HEK293 (cell line): Measurements from ENCODE around the gene WDR70.

ENCODE experiments used
- CTCF ChIA-PET: fragments of 350-600 bp; formaldehyde crosslinking; extraction: SDS; loops from one replicate; lab custom pipeline; 2021; ENCODE audit warnings: antibody characterized with exemption; lab: Yijun Ruan, JAX
- POLR2A ChIA-PET: fragments of 300-600 bp; formaldehyde crosslinking; extraction: SDS; loops from one replicate; lab custom pipeline; 2020; ENCODE audit warnings: antibody characterized with exemption, inconsistent platforms; lab: Yijun Ruan, JAX
- H3K27ac ChIP-seq: fragments of 200-500 bp; sonication (Bioruptor generic); 2 replicates; pipeline ENCODE4 v1.5.1; 2014; ENCODE audit warnings: low read depth, low read length, control low read depth, inconsistent platforms; ENCODE audit errors: extremely low read depth
- H3K36me3 ChIP-seq, 2 experiments: fragments of 200-500 bp in 1 of 2; sonication (Bioruptor generic) in 1 of 2; 1 replicate in 1 of 2; 2 replicates in 1 of 2; pipeline ENCODE4 v1.5.1; 2014 to 2017; ENCODE audit warnings: inconsistent platforms in 2 of 2, low read length in 2 of 2; ENCODE audit not compliant: control insufficient read depth in 2 of 2, insufficient read depth in 1 of 2
- H3K4me1 ChIP-seq: fragments of 200-500 bp; sonication (Bioruptor generic); 2 replicates; pipeline ENCODE4 v1.5.1; 2014; ENCODE audit warnings: mild to moderate bottlenecking, low read length, inconsistent platforms; ENCODE audit not compliant: control insufficient read depth, insufficient read depth
- H3K4me3 ChIP-seq: 2 replicates; pipeline ENCODE4 v1.5.1; 2011; ENCODE audit warnings: low read depth, mild to moderate bottlenecking, control low read depth, low read length, moderate library complexity
- H3K9me3 ChIP-seq: fragments of 200-500 bp; sonication (Bioruptor generic); 2 replicates; pipeline ENCODE4 v1.5.1; 2014; ENCODE audit warnings: low read depth, low read length, inconsistent platforms; ENCODE audit not compliant: control insufficient read depth, insufficient read depth
- GLIS1 ChIP-seq: fragments of 450-650 bp; formaldehyde crosslinking; IDR thresholded peaks from 2 replicates; pipeline ENCODE4 v1.5.1; 2016; ENCODE audit warnings: missing biosample characterization, missing genetic modification characterization
- GLIS2 ChIP-seq: fragments of 450-650 bp; formaldehyde crosslinking; IDR thresholded peaks from 2 replicates; pipeline ENCODE4 v1.5.1; 2016; ENCODE audit warnings: missing biosample characterization, missing genetic modification characterization
- KLF10 ChIP-seq: fragments of 450-650 bp; IDR thresholded peaks from 2 replicates; pipeline ENCODE4 v1.5.1; 2018; ENCODE audit warnings: missing biosample characterization, mild to moderate bottlenecking, missing genetic modification characterization
- REST ChIP-seq: fragments of 450-650 bp; formaldehyde crosslinking; IDR thresholded peaks from 2 replicates; pipeline ENCODE4 v1.5.1; 2016; ENCODE audit warnings: missing biosample characterization, missing genetic modification characterization
- SALL2 ChIP-seq: fragments of 450-650 bp; formaldehyde crosslinking; IDR thresholded peaks from 2 replicates; pipeline ENCODE4 v1.5.0; 2017; ENCODE audit warnings: missing biosample characterization, mild to moderate bottlenecking, missing genetic modification characterization, borderline replicate concordance
- SP2 ChIP-seq: fragments of 450-650 bp; formaldehyde crosslinking; IDR thresholded peaks from 2 replicates; pipeline ENCODE4 v1.5.1; 2016; ENCODE audit warnings: missing biosample characterization, missing genetic modification characterization
- YY2 ChIP-seq: fragments of 450-650 bp; formaldehyde crosslinking; IDR thresholded peaks from 2 replicates; pipeline ENCODE4 v1.5.1; 2016; ENCODE audit warnings: missing biosample characterization, missing genetic modification characterization
- ZNF146 ChIP-seq: fragments of 450-650 bp; formaldehyde crosslinking; IDR thresholded peaks from 2 replicates; pipeline ENCODE4 v1.5.1; 2016; ENCODE audit warnings: missing biosample characterization, missing genetic modification characterization
- ZNF18 ChIP-seq: fragments of 450-650 bp; formaldehyde crosslinking; IDR thresholded peaks from 2 replicates; pipeline ENCODE4 v1.5.1; 2016; ENCODE audit warnings: missing biosample characterization, missing genetic modification characterization
- ZNF214 ChIP-seq: fragments of 450-650 bp; formaldehyde crosslinking; IDR thresholded peaks from 2 replicates; pipeline ENCODE4 v1.5.1; 2017; ENCODE audit warnings: missing biosample characterization, mild to moderate bottlenecking, missing genetic modification characterization, borderline replicate concordance
- ZNF394 ChIP-seq: fragments of 450-650 bp; formaldehyde crosslinking; IDR thresholded peaks from 2 replicates; pipeline ENCODE4 v1.5.1; 2016; ENCODE audit warnings: missing biosample characterization, missing genetic modification characterization, mild to moderate bottlenecking, moderate library complexity, borderline replicate concordance
- ZNF510 ChIP-seq: fragments of 450-650 bp; formaldehyde crosslinking; IDR thresholded peaks from 2 replicates; pipeline ENCODE4 v1.5.1; 2018; ENCODE audit warnings: mild to moderate bottlenecking, missing genetic modification characterization, missing biosample characterization; ENCODE audit not compliant: insufficient replicate concordance
- ZNF530 ChIP-seq: fragments of 450-650 bp; formaldehyde crosslinking; IDR thresholded peaks from 2 replicates; pipeline ENCODE4 v1.5.1; 2016; ENCODE audit warnings: low read depth, missing biosample characterization, missing genetic modification characterization
- ZNF544 ChIP-seq: fragments of 450-650 bp; formaldehyde crosslinking; IDR thresholded peaks from 2 replicates; pipeline ENCODE4 v1.5.0; 2017; ENCODE audit warnings: missing biosample characterization, missing genetic modification characterization
- ZNF549 ChIP-seq: fragments of 450-650 bp; IDR thresholded peaks from 2 replicates; pipeline ENCODE4 v1.5.1; 2018; ENCODE audit warnings: missing biosample characterization, missing genetic modification characterization, mild to moderate bottlenecking, inconsistent platforms, moderate library complexity
- TF ChIP-seq, protein P1 (sequence below): fragments of 450-650 bp; formaldehyde crosslinking; IDR thresholded peaks from 2 replicates; pipeline ENCODE4 v1.5.1; 2016; ENCODE audit warnings: missing biosample characterization, missing genetic modification characterization, borderline replicate concordance
- TF ChIP-seq, protein P2 (sequence below): fragments of 450-650 bp; IDR thresholded peaks from 2 replicates; pipeline ENCODE4 v1.5.1; 2018; ENCODE audit warnings: missing biosample characterization, missing genetic modification characterization
- TF ChIP-seq, protein P3 (sequence below): fragments of 450-650 bp; formaldehyde crosslinking; IDR thresholded peaks from 2 replicates; pipeline ENCODE4 v1.5.1; 2016; ENCODE audit warnings: missing biosample characterization, missing genetic modification characterization

Gene WDR70

GRCh38 chr5:37391591-37391990, 12.5 kb downstream of the WDR70 start:
- H3K4me1 ChIP-seq, result no peaks in the 10 kb centered on the region
- peaks cover 48 to 53% of the 10 kb centered on the region in 2 experiments for H3K36me3 ChIP-seq
- no peak overlapping the region for H3K4me3 ChIP-seq
- H3K27ac ChIP-seq, result no peak overlapping the region
- POLR2A ChIA-PET, result no interaction called here
- no peak for TF ChIP-seq GLIS1
- TF ChIP-seq, protein P1, sequence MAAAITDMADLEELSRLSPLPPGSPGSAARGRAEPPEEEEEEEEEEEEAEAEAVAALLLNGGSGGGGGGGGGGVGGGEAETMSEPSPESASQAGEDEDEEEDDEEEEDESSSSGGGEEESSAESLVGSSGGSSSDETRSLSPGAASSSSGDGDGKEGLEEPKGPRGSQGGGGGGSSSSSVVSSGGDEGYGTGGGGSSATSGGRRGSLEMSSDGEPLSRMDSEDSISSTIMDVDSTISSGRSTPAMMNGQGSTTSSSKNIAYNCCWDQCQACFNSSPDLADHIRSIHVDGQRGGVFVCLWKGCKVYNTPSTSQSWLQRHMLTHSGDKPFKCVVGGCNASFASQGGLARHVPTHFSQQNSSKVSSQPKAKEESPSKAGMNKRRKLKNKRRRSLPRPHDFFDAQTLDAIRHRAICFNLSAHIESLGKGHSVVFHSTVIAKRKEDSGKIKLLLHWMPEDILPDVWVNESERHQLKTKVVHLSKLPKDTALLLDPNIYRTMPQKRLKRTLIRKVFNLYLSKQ (tag by site-specific recombination), result no peak
- no peaks in the 10 kb centered on the region for H3K9me3 ChIP-seq
- CTCF ChIA-PET, result no interaction called here

DNA sequence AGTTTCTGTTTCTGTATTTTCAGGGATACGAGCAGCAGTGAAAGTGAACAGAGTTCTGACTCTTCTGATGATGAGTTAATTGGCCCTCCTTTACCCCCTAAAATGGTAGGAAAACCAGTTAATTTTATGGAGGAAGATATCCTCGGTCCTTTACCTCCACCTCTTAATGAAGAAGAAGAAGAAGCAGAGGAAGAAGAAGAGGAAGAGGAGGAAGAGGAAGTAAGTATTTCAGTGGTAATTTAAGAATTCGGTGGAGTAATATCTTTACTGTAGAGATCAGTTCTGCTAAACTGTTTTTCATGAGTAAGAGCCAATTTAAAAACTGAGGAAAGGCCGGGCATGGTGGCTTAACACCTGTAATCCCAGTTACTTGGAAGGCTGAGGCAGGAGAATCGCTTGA, 17.2 kb downstream of the WDR70 start:
- H3K27ac ChIP-seq, result no peak overlapping the region
- CTCF ChIA-PET, result interaction anchor here (0.6 kb wide), 1 partner anchor 195 kb away, joined by 5 read pairs; no protein-coding TSS in a partner anchor
- TF ChIP-seq GLIS1, result no peak
- TF ChIP-seq, protein P2, sequence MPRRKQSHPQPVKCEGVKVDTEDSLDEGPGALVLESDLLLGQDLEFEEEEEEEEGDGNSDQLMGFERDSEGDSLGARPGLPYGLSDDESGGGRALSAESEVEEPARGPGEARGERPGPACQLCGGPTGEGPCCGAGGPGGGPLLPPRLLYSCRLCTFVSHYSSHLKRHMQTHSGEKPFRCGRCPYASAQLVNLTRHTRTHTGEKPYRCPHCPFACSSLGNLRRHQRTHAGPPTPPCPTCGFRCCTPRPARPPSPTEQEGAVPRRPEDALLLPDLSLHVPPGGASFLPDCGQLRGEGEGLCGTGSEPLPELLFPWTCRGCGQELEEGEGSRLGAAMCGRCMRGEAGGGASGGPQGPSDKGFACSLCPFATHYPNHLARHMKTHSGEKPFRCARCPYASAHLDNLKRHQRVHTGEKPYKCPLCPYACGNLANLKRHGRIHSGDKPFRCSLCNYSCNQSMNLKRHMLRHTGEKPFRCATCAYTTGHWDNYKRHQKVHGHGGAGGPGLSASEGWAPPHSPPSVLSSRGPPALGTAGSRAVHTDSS, result peak; percentile 79
- no peak for TF ChIP-seq KLF10 (tag by site-specific recombination)
- H3K4me3 ChIP-seq, result no peak overlapping the region
- H3K4me1 ChIP-seq, result no peaks in the 10 kb centered on the region
- H3K36me3 ChIP-seq, result peaks cover 63 to 70% of the 10 kb centered on the region in 2 experiments
- H3K9me3 ChIP-seq, result no peaks in the 10 kb centered on the region
- POLR2A ChIA-PET, result no interaction called here

DNA sequence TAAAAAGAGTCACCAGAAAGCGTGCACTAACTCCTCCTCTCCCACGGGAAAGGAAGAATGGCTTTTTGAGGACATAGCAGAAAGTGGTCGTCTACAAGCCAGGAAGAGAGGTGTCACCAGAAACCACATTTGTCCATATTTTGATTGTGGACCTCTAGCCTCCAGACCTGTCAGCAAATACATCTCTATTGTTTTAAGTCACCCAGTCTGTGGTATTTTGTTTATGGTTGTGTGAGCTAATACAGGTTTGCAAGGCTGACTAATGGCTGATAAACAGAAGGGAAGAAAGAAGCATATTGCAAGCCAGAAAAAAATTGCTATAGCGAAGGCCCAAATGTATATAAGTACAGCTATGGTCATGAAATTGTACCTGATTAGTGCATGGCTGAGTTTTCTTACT, 21.4 kb downstream of the WDR70 start:
- POLR2A ChIA-PET, result interaction anchor here (0.6 kb wide), 1 partner anchor 27 kb away, joined by 3 read pairs; no protein-coding TSS in a partner anchor

More for the DNA sequence above, 21.4 kb downstream of the WDR70 start:
- TF ChIP-seq GLIS2 (tag by site-specific recombination) (no peak), ZNF549 (tag by site-specific recombination) (no peak), SP2 (tag by site-specific recombination) (no peak), REST (tag by site-specific recombination) (no peak), ZNF146 (no peak), SALL2 (no peak), ZNF394 (no peak), YY2 (no peak), ZNF18 (tag by site-specific recombination) (no peak), ZNF510 (tag by site-specific recombination) (no peak), ZNF214 (no peak), ZNF544 (tag by site-specific recombination) (no peak), ZNF530 (tag by site-specific recombination) (no peak)
- TF ChIP-seq, protein P3, sequence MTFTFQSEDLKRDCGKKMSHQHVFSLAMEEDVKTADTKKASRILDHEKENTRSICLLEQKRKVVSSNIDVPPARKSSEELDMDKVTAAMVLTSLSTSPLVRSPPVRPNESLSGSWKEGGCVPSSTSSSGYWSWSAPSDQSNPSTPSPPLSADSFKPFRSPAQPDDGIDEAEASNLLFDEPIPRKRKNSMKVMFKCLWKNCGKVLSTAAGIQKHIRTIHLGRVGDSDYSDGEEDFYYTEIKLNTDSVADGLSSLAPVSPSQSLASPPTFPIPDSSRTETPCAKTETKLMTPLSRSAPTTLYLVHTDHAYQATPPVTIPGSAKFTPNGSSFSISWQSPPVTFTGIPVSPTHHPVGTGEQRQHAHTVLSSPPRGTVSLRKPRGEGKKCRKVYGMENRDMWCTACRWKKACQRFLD, result no peak
- Histone ChIP-seq H3K36me3 (peaks cover 36 to 57% of the 10 kb centered on the region in 2 experiments), H3K9me3 (no peaks in the 10 kb centered on the region), H3K27ac (no peak overlapping the region), H3K4me1 (no peaks in the 10 kb centered on the region), H3K4me3 (no peak overlapping the region)
- CTCF ChIA-PET, result interaction anchor here (0.7 kb wide), 1 partner anchor 28 kb away, joined by 3 read pairs; no protein-coding TSS in a partner anchor
